Naive B cell (primary cell): ENCODE data around the gene CHD1. TPM values are rescaled to one million over a fixed set of nuclear protein-coding genes. Genes with fewer than 3 reads are reported as not detected.

ENCODE experiments used
- ATAC-seq, 2 donors: fragments of 150-1000 bp; cut with Tn5 transposase; 2 replicates each; pipeline ENCODE4 v1.10.0; 2021; ENCODE audit warnings: low read depth in 2 of 2, mild to moderate bottlenecking in 2 of 2, moderate library complexity in 2 of 2
- DNase-seq: peaks from one replicate; pipeline ENCODE4 v3.0.0; 2022
- H3K27ac Mint-ChIP-seq, 6 donors: one replicate each; pipeline ENCODE4 v1.8.0; 2020 to 2022; ENCODE audit warnings: mild to moderate bottlenecking in 6 of 6, mixed read lengths in 6 of 6, moderate library complexity in 5 of 6, inconsistent platforms in 2 of 6
- H3K27me3 Mint-ChIP-seq, 3 donors: one replicate each; pipeline ENCODE4 v1.8.0; 2021 to 2022; ENCODE audit warnings: mixed read lengths in 3 of 3, mild to moderate bottlenecking in 1 of 3
- H3K36me3 Mint-ChIP-seq, 2 donors: one replicate each; pipeline ENCODE4 v1.8.0; 2020 to 2022; ENCODE audit warnings: mixed read lengths in 2 of 2, inconsistent platforms in 1 of 2, mild to moderate bottlenecking in 1 of 2
- H3K4me1 Mint-ChIP-seq, 3 donors: one replicate each; pipeline ENCODE4 v1.8.0; 2020 to 2022; ENCODE audit warnings: mixed read lengths in 3 of 3, inconsistent platforms in 1 of 3, mild to moderate bottlenecking in 1 of 3, moderate library complexity in 1 of 3
- H3K4me3 Mint-ChIP-seq, 8 donors: one replicate each; pipeline ENCODE4 v1.8.0; 2020 to 2022; ENCODE audit warnings: mild to moderate bottlenecking in 8 of 8, mixed read lengths in 8 of 8, moderate library complexity in 8 of 8, inconsistent platforms in 2 of 8
- H3K9me3 Mint-ChIP-seq, 7 donors: one replicate each; pipeline ENCODE4 v1.8.0; 2020 to 2022; ENCODE audit warnings: mixed read lengths in 7 of 7, mild to moderate bottlenecking in 5 of 7, inconsistent platforms in 2 of 7, moderate library complexity in 1 of 7
- polyA plus RNA-seq, 6 donors: library from polyadenylated mRNA; unstranded; fragments of 300-500 nt; fragmentation: Illumina TruSeq; gene quantifications; one replicate each; pipeline ENCODE4 v1.2.3, GENCODE V29; 2021; ENCODE audit warnings: low read depth in 6 of 6

The CHD1 gene
- polyA plus RNA-seq, 6 donors from 2014 or later, result 4.1 to 12.2 (median 10.9) TPM

GRCh38 chr5:98905857-98906688 lies 22.7 kb downstream of the CHD1 start:
- Mint-ChIP-seq H3K27ac (peak overlapping the region in 3 of 6 donors; percentile 6 to 35 (median 6)), H3K27me3 (no peaks in the 10 kb centered on the region), H3K4me3 (no peak overlapping the region), H3K4me1 (peaks cover 24 to 34% (median 34%) of the 10 kb centered on the region in 3 donors), H3K36me3 (peaks cover 2 to 9% of the 10 kb centered on the region in 2 donors), H3K9me3 (no peaks in the 10 kb centered on the region)
- ATAC-seq (peak; percentile 38 to 43), DNase-seq (peak; percentile 54)

DNA sequence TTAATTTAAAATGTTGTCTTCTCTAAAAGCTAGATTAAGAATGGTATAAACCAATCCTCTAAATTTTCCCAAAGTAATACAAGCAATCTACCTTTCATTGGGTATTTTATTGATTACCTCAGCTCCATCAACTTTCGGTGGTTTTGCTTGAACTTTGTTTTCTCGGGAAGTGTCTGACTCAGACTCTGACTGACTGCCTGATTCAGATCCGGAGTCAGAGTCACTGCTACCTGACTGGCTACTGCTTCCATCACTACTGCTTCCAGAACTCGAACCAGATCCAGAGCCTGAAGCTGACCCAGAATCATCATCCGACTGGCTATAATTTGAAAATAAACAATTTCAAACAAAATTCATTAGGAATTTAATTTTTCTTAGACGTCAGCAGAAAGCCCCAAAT lies 24.0 kb downstream of the CHD1 start:
- DNase-seq (no peak), ATAC-seq (no peak)
- no peaks in the 10 kb centered on the region for H3K9me3 Mint-ChIP-seq
- H3K27me3 Mint-ChIP-seq, result no peaks in the 10 kb centered on the region
- peaks cover 9 to 14% of the 10 kb centered on the region in 2 donors for H3K36me3 Mint-ChIP-seq
- H3K4me3 Mint-ChIP-seq, result no peak overlapping the region
- H3K4me1 Mint-ChIP-seq, result peaks cover 23 to 30% (median 24%) of the 10 kb centered on the region in 3 donors
- H3K27ac Mint-ChIP-seq, result no peak overlapping the region

GRCh38 chr5:98902733-98903132 lies 26.1 kb downstream of the CHD1 start:
- Mint-ChIP-seq H3K36me3 (peaks cover 15 to 20% of the 10 kb centered on the region in 2 donors), H3K4me1 (peaks cover 8 to 16% (median 9%) of the 10 kb centered on the region in 3 donors), H3K4me3 (no peak overlapping the region), H3K27me3 (no peaks in the 10 kb centered on the region), H3K9me3 (no peaks in the 10 kb centered on the region), H3K27ac (no peak overlapping the region)
- ATAC-seq, result no peak
- DNase-seq, result no peak

GRCh38 chr5:98899456-98899855 lies 29.4 kb downstream of the CHD1 start:
- DNase-seq (no peak), ATAC-seq (no peak)
- H3K27me3 Mint-ChIP-seq, result no peaks in the 10 kb centered on the region
- no peaks in the 10 kb centered on the region for H3K9me3 Mint-ChIP-seq
- H3K36me3 Mint-ChIP-seq, result peaks cover 23 to 24% of the 10 kb centered on the region in 2 donors
- H3K4me1 Mint-ChIP-seq, result peaks cover 0 to 4% (median 0%) of the 10 kb centered on the region in 3 donors
- H3K27ac Mint-ChIP-seq, result no peak overlapping the region
- H3K4me3 Mint-ChIP-seq, result no peak overlapping the region

DNA sequence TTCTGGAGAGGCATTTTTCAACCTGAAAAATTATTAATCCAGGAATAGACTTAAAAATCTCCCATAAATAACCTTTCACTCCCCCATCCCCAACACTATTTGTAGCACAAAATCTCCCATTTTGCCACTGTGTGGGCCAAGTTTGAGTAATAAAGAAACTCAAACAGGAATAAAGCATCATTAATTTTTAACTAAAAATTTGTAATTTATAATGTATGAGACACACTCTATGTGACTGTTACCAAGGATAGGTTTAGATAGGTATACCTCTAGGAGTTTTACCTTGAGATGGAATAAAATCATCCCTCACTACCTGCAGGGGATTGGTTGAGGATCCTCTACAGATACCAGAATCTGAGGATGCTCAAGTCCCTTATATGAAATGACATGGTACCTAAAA lies 30.1 kb downstream of the CHD1 start:
- peaks cover 23 to 24% of the 10 kb centered on the region in 2 donors for H3K36me3 Mint-ChIP-seq
- no peaks in the 10 kb centered on the region for H3K27me3 Mint-ChIP-seq
- ATAC-seq (no peak), DNase-seq (no peak)
- H3K9me3 Mint-ChIP-seq, result no peaks in the 10 kb centered on the region
- H3K4me1 Mint-ChIP-seq, result peaks cover 0 to 4% (median 0%) of the 10 kb centered on the region in 3 donors
- H3K27ac Mint-ChIP-seq, result no peak overlapping the region
- H3K4me3 Mint-ChIP-seq, result no peak overlapping the region

DNA sequence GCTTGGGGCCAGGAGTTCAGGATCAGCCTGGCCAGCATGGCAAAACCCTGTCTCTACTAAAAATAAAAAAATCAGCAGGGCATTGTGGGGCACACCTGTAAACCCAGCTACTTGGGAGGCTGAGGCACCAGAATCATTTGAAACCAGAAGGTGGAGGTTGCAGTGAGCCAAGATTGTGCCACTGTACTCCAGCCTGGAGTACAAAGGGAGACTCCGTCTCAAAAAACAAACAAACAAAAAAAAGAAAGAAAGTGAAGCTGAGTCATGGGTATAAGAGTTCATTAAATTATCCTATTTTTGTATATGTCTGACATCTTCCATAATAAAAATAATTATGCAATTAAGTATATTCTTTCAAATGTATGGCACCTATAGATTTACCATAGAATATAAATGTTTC lies 37.2 kb downstream of the CHD1 start:
- Mint-ChIP-seq H3K9me3 (no peaks in the 10 kb centered on the region), H3K36me3 (peaks cover 5 to 8% of the 10 kb centered on the region in 2 donors), H3K4me1 (no peaks in the 10 kb centered on the region), H3K4me3 (no peak overlapping the region), H3K27me3 (no peaks in the 10 kb centered on the region), H3K27ac (peak overlapping the region in 2 of 6 donors; percentile 59 to 77)
- DNase-seq, result no peak
- no peak for ATAC-seq

DNA sequence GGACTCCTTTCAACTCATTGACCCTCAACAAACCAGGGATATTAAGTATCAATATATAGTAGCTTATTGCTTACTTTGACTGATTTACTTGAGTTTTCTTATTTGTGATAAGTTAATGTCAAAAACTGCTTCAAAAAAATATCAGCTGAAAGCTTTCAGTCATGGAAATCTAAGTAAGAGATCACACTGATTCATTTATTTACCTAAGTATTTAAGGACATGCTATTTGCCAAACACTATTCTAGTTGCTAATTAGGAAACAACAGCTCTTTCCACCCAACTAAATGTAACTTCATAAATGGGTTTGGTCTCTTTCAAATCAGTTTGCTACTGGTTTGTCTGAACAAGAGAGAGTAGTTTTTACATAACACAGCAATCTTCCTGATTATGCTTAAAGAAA lies 48.2 kb downstream of the CHD1 start:
- no peak for DNase-seq
- Mint-ChIP-seq H3K36me3 (peaks cover 29 to 40% of the 10 kb centered on the region in 2 donors), H3K4me1 (peaks cover 0 to 7% (median 4%) of the 10 kb centered on the region in 3 donors), H3K9me3 (no peaks in the 10 kb centered on the region), H3K4me3 (no peak overlapping the region), H3K27ac (peak overlapping the region in 2 of 6 donors; percentile 38 to 43), H3K27me3 (no peaks in the 10 kb centered on the region)
- ATAC-seq, result no peak

GRCh38 chr5:98880151-98880550 lies 48.7 kb downstream of the CHD1 start:
- Mint-ChIP-seq H3K27me3 (no peaks in the 10 kb centered on the region), H3K27ac (peak overlapping the region in 3 of 6 donors; percentile 38 to 43 (median 40)), H3K9me3 (no peaks in the 10 kb centered on the region), H3K4me1 (peaks cover 0 to 7% (median 4%) of the 10 kb centered on the region in 3 donors), H3K4me3 (no peak overlapping the region), H3K36me3 (peaks cover 29 to 40% of the 10 kb centered on the region in 2 donors)
- ATAC-seq, result no peak
- no peak for DNase-seq

GRCh38 chr5:98877600-98877999 lies 51.2 kb downstream of the CHD1 start:
- ATAC-seq (no peak), DNase-seq (no peak)
- H3K27me3 Mint-ChIP-seq, result no peaks in the 10 kb centered on the region
- no peak overlapping the region for H3K4me3 Mint-ChIP-seq
- no peaks in the 10 kb centered on the region for H3K9me3 Mint-ChIP-seq
- H3K27ac Mint-ChIP-seq, result peak overlapping the region in 3 of 6 donors; percentile 4 to 56 (median 34)
- peaks cover 0 to 7% (median 4%) of the 10 kb centered on the region in 3 donors for H3K4me1 Mint-ChIP-seq
- peaks cover 22 to 39% of the 10 kb centered on the region in 2 donors for H3K36me3 Mint-ChIP-seq

- H3K27ac Mint-ChIP-seq, result peak overlapping the region in 1 of 6 donors; percentile 11
- no peak for DNase-seq
- H3K4me1 Mint-ChIP-seq, result peaks cover under 1 to 10% (median 1%) of the 10 kb centered on the region in 3 donors
- ATAC-seq, result no peak
- H3K4me3 Mint-ChIP-seq, result no peak overlapping the region
- peaks cover 26 to 30% of the 10 kb centered on the region in 2 donors for H3K36me3 Mint-ChIP-seq
- no peaks in the 10 kb centered on the region for H3K9me3 Mint-ChIP-seq
- H3K27me3 Mint-ChIP-seq, result no peaks in the 10 kb centered on the region
Observed at GRCh38 chr5:98872674-98873073, 56.1 kb downstream of the CHD1 start.

DNA sequence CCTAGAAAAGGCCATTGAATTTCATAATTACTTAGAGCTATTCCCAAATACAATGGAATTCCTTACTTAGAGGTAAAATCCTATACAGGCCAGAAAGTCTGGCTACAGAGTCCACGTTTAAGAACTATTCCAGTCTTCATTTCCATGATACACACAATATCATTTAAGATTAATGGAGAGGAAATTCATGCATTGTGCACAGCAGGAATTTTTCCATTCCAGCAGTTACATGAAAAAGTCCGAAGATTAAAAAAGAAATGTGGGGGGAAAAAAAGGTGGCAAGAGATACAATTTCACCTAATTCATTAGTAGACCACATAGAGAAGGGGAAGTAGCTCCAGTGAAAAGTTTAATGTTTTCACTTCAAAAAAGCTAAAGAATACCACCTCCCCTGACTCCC lies 63.1 kb downstream of the CHD1 start:
- Mint-ChIP-seq H3K36me3 (peaks cover 34 to 42% of the 10 kb centered on the region in 2 donors), H3K27me3 (no peaks in the 10 kb centered on the region), H3K27ac (peak overlapping the region in 2 of 6 donors; percentile 15 to 20), H3K4me1 (peaks cover 0 to 10% (median 0%) of the 10 kb centered on the region in 3 donors), H3K4me3 (no peak overlapping the region), H3K9me3 (no peaks in the 10 kb centered on the region)
- ATAC-seq, result no peak
- DNase-seq, result no peak

- ATAC-seq (no peak), DNase-seq (no peak)
- H3K9me3 Mint-ChIP-seq, result peaks cover 0 to 13% (median 6%) of the 10 kb centered on the region in 7 donors
- H3K27ac Mint-ChIP-seq, result peak overlapping the region in 1 of 6 donors; percentile 52
- H3K4me3 Mint-ChIP-seq, result no peak overlapping the region
- H3K4me1 Mint-ChIP-seq, result no peaks in the 10 kb centered on the region
- no peaks in the 10 kb centered on the region for H3K36me3 Mint-ChIP-seq
- no peaks in the 10 kb centered on the region for H3K27me3 Mint-ChIP-seq
Observed at GRCh38 chr5:98847054-98847453, 81.8 kb downstream of the CHD1 start.

GRCh38 chr5:98846520-98846919 lies 82.3 kb downstream of the CHD1 start:
- Mint-ChIP-seq H3K36me3 (no peaks in the 10 kb centered on the region), H3K27ac (peak overlapping the region in 1 of 6 donors; percentile 52), H3K9me3 (peaks cover 0 to 13% (median 6%) of the 10 kb centered on the region in 7 donors), H3K4me3 (no peak overlapping the region), H3K4me1 (no peaks in the 10 kb centered on the region), H3K27me3 (no peaks in the 10 kb centered on the region)
- no peak for ATAC-seq
- no peak for DNase-seq

- no peaks in the 10 kb centered on the region for H3K4me1 Mint-ChIP-seq
Observed at GRCh38 chr5:98845878-98846277, 82.9 kb downstream of the CHD1 start.

More at GRCh38 chr5:98845878-98846277, 82.9 kb downstream of the CHD1 start:
- H3K4me3 Mint-ChIP-seq, result no peak overlapping the region
- DNase-seq (no peak), ATAC-seq (no peak)
- H3K36me3 Mint-ChIP-seq, result no peaks in the 10 kb centered on the region
- peaks cover 0 to 13% (median 6%) of the 10 kb centered on the region in 7 donors for H3K9me3 Mint-ChIP-seq
- H3K27me3 Mint-ChIP-seq, result no peaks in the 10 kb centered on the region
- no peak overlapping the region for H3K27ac Mint-ChIP-seq
